ENCODE data around the gene CCSER2.

Gene CCSER2

DNA sequence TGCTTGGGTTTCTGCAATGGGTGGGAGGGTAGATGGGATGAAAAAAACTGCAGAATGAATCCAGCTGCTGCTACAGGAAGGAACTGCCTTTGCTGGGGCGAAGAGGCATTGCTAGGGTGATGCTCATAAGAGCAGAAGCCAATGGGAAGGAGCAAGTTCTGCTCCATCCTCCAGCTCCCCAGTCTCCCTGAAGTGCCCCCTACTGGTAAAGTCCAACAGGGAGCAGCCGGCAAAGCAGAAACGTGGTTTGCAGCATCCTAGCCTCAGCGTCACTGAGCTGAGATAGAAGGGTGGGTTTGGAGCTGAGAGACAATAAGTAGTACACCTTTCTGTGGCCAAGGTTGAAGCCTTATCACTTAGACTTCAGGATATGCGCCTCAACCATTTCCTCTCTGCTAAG is 220.5 kb downstream of the CCSER2 start:
- DNase-seq (ENCODE audit: low spot score): no peak

DNA sequence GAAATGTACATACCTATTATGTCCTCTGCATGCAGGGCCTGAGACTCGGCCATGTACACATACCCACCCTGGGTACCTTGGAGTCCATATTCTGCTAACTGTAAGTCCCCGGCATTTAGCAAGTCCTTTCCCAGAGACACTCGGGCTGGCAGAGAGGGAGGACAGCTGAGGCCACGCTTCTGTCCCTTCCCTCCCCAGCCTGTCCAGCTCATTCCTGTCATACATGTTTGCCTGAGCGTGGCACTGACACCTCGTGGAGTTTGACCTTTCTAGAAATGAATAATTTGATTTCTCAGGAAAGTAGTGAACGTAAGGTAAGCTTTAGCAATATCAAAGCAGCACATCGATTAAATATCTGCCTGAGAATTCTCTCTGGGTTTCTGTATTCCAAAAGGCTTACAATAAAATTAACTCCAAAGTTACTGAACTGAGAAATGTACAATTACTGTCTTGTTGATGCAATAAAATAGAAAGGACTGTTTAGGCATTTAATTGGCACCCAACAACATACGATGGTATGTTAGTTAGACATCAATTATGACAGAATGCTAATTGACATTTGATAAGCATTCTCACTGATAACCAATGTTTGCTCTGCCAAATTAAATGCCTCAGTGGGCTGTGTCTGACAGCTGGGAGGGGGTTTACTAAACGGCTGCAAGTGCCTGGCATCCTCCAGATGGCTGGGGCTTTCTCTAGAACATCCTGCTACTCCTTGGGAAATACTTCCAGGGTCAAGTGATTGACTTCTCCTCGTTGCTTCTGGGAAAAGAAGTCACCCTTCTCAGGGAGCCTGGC is 221.2 kb downstream of the CCSER2 start:
- DNase-seq (ENCODE audit: low spot score): no peak

GRCh38 chr10:84550756-84551436 is 222.5 kb downstream of the CCSER2 start:
- no peak for DNase-seq (ENCODE audit: low spot score)

DNA sequence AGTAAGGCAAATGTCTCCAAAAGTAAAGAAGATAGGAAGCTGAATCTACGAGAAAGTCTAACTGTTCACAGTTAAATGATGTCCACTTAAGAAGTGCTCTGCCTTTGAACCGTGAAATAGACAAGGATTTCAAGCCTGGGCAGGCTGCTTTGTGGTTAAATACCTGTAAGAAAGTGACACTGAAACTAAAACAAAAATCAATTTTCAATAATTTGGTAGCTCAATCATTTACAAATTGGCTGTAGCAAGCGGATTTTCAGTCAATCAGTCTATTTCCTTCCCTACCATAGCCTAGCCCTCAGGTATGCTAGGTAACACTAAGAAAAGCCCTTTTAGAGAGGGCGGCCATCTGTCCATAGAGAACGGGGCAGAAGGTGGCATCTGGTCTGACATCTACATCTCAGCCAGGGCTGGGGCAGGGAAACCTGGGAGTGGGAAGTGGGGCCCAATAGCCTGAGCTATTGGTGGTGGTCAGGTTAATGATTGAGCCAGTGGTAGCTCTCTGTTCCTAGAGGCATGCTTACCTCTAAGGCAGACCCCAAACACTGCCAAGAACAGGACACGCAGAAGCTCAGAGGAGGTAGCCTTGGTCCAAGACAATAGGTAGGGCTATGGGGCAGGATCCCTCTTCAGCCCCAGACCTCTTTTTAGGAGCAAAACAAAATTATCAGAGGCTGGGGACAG is 223.2 kb downstream of the CCSER2 start:
- no peak for DNase-seq (ENCODE audit: low spot score)

GRCh38 chr10:84552478-84552877 is 224.1 kb downstream of the CCSER2 start:
- no peak for DNase-seq (ENCODE audit: low spot score)

DNA sequence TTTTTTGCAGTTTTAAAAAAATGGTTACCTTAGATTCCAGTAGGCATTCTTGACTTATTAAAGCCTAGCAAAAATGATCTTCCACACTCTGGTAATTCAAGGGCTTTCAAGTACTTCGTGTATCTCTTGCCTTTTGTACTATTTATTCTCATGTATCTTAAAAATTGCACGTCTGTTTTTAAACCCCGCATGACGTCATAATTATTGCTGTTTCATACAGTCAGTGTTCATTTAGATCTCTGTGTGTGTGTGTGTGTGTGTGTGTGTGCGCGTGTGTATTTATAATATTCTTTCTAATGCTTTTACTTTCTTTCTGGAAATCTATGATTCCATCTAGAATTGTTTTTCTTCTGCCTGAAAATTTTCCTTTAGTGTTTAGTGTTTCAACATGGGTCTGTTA is 234.2 kb downstream of the CCSER2 start:
- DNase-seq (ENCODE audit: low spot score): no peak

DNA sequence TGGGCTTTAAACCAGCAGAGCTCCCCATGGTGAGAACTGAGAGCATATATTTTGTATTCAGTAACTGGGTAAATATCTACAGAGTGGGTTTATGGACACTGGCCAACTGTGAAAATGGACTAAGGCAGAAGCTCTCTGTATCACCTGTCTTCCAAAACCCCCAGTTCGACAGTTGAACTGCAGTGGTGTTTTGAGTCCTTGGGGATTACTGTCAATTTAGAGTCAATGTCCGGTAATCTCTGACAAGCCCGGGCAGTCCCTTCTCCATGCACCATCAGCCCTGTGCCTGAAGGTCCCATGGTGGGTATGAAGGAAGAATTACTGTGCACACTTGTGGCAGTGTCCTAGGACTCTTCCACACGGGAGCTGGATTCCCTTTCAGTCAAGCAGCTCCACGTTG is 235.0 kb downstream of the CCSER2 start:
- no peak for DNase-seq (ENCODE audit: low spot score)

GRCh38 chr10:84563868-84564267 is 235.5 kb downstream of the CCSER2 start:
- no peak for DNase-seq (ENCODE audit: low spot score)

- DNase-seq (ENCODE audit: low spot score): no peak
Measured at GRCh38 chr10:84565881-84566582, 237.6 kb downstream of the CCSER2 start.

DNA sequence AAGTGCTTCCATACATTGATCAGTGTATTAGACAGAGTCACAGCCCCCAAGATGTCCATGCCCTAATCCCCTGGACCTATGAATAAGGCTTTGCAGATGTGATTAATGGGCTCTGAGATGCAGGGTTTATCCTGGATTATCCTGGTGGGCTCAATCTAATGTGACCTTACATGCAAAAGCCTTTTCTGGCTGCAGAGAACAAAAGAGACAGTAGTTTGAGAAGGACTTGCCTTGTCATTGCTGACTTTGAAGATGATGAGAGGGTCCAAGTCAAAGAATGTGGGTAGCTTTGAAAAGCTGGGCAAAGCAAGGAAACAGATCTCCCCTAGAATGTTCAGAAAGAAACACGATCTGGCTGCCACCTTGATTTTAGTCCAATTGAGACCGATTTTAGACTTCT is 238.7 kb downstream of the CCSER2 start:
- no peak for DNase-seq (ENCODE audit: low spot score)

Data from SW480 (cell line).